Mesothelial cell of epicardium (in vitro differentiated cells): ENCODE data around the gene ADCY2. TPM values are rescaled to one million over a fixed set of nuclear protein-coding genes. Genes with fewer than 3 reads are reported as not detected.

Source experiments
- DNase-seq, 2 experiments: peaks; one replicate each; pipeline ENCODE4 v3.0.0; 2021; ENCODE audit warnings: low spot score in 2 of 2; ENCODE audit not compliant: unreplicated experiment in 2 of 2
- H3K27ac Mint-ChIP-seq: 2 replicates; pipeline ENCODE4 v1.8.0; 2021; ENCODE audit warnings: mixed read lengths
- H3K27me3 Mint-ChIP-seq: 2 replicates; pipeline ENCODE4 v1.8.0; 2021; ENCODE audit warnings: low read depth, mixed read lengths
- H3K36me3 Mint-ChIP-seq: 2 replicates; pipeline ENCODE4 v1.8.0; 2021; ENCODE audit warnings: mixed read lengths
- H3K4me1 Mint-ChIP-seq: 2 replicates; pipeline ENCODE4 v1.8.0; 2021; ENCODE audit warnings: mixed read lengths
- H3K4me3 Mint-ChIP-seq: 2 replicates; pipeline ENCODE4 v1.8.0; 2021; ENCODE audit warnings: mild to moderate bottlenecking, moderate library complexity, mixed read lengths
- H3K9me3 Mint-ChIP-seq: 2 replicates; pipeline ENCODE4 v1.8.0; 2021; ENCODE audit warnings: mixed read lengths
- CTCF ChIP-seq: fragments of 200-600 bp; sonication (generic); IDR thresholded peaks from one replicate; pipeline ENCODE4 v1.5.0; 2021; ENCODE audit warnings: antibody characterized with exemption; ENCODE audit not compliant: unreplicated experiment
- total RNA-seq: library from RNA; stranded (reverse); gene quantifications from 3 replicates; pipeline ENCODE4 v1.2.1, GENCODE V29; 2021

ADCY2 gene
- total RNA-seq, 1 donor from 2014 or later: 3.0 TPM

DNA sequence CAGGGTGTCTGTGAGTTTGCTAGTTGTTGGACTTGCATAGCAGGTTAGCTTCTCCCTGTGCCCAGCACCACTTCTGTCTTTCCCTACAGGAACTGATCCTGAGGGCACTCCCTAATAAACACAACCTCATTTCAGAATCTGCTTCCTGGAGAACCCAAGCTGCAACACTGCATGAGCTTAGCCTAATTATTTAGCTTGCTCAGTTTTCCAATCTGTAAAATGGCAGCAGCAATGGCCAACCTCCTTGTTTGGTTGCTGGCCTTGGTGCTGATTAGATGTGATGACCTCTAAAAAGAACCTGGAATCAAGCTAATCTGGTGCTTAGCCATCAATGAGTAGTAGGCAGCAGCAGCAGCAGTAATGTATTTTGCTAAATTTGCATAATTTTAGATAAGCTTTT lies 133.9 kb downstream of the ADCY2 start:
- no peaks in the 10 kb centered on the region for H3K27me3 Mint-ChIP-seq
- DNase-seq: no peak
- TF ChIP-seq CTCF: no peak
- H3K9me3 Mint-ChIP-seq: no peaks in the 10 kb centered on the region
- H3K36me3 Mint-ChIP-seq: no peaks in the 10 kb centered on the region
- H3K4me3 Mint-ChIP-seq: no peak overlapping the region
- H3K4me1 Mint-ChIP-seq: peaks cover 2% of the 10 kb centered on the region
- no peak overlapping the region for H3K27ac Mint-ChIP-seq

GRCh38 chr5:7533941-7534340 lies 138.0 kb downstream of the ADCY2 start:
- Mint-ChIP-seq H3K27me3 (no peaks in the 10 kb centered on the region), H3K36me3 (no peaks in the 10 kb centered on the region), H3K4me1 (peaks cover 2% of the 10 kb centered on the region), H3K4me3 (no peak overlapping the region), H3K9me3 (no peaks in the 10 kb centered on the region), H3K27ac (no peak overlapping the region)
- TF ChIP-seq CTCF: no peak
- no peak for DNase-seq

GRCh38 chr5:7534505-7534904 lies 138.6 kb downstream of the ADCY2 start:
- Mint-ChIP-seq H3K27ac (no peak overlapping the region), H3K4me3 (no peak overlapping the region), H3K36me3 (no peaks in the 10 kb centered on the region), H3K27me3 (no peaks in the 10 kb centered on the region), H3K9me3 (no peaks in the 10 kb centered on the region), H3K4me1 (peaks cover 2% of the 10 kb centered on the region)
- no peak for TF ChIP-seq CTCF
- no peak for DNase-seq

- H3K4me1 Mint-ChIP-seq: peaks cover 2% of the 10 kb centered on the region
- DNase-seq: no peak
- no peak for TF ChIP-seq CTCF
- no peaks in the 10 kb centered on the region for H3K36me3 Mint-ChIP-seq
- no peaks in the 10 kb centered on the region for H3K27me3 Mint-ChIP-seq
- no peak overlapping the region for H3K4me3 Mint-ChIP-seq
- H3K9me3 Mint-ChIP-seq: no peaks in the 10 kb centered on the region
- no peak overlapping the region for H3K27ac Mint-ChIP-seq
Measured at GRCh38 chr5:7537573-7537972, 141.6 kb downstream of the ADCY2 start.

GRCh38 chr5:7539571-7539970 lies 143.6 kb downstream of the ADCY2 start:
- Mint-ChIP-seq H3K36me3 (no peaks in the 10 kb centered on the region), H3K4me3 (no peak overlapping the region)

More at GRCh38 chr5:7539571-7539970, 143.6 kb downstream of the ADCY2 start:
- DNase-seq: no peak
- Mint-ChIP-seq H3K4me1 (peaks cover 2% of the 10 kb centered on the region), H3K9me3 (no peaks in the 10 kb centered on the region), H3K27ac (no peak overlapping the region), H3K27me3 (no peaks in the 10 kb centered on the region)
- no peak for TF ChIP-seq CTCF
